ENCODE data around the gene EIF4E1B. TPM values are rescaled to one million over a fixed set of nuclear protein-coding genes. Genes with fewer than 3 reads are reported as not detected.
"Not testable (repeated sequence)": the region's sequence is repeated elsewhere in the genome, so short reads cannot be mapped to it uniquely, and the experiment has no call there.

The EIF4E1B gene, protein sequence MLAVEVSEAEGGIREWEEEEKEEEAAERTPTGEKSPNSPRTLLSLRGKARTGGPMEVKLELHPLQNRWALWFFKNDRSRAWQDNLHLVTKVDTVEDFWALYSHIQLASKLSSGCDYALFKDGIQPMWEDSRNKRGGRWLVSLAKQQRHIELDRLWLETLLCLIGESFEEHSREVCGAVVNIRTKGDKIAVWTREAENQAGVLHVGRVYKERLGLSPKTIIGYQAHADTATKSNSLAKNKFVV
- not detected in 2 replicates for total RNA-seq (2014; rRNA removed; shearing (Covaris generic))
- not detected in 2 replicates for polyA plus RNA-seq (2015; cell fraction: cytosol; rRNA removed)
- polyA plus RNA-seq (2015; cell fraction: nucleus; rRNA removed): not detected in 2 replicates

DNA sequence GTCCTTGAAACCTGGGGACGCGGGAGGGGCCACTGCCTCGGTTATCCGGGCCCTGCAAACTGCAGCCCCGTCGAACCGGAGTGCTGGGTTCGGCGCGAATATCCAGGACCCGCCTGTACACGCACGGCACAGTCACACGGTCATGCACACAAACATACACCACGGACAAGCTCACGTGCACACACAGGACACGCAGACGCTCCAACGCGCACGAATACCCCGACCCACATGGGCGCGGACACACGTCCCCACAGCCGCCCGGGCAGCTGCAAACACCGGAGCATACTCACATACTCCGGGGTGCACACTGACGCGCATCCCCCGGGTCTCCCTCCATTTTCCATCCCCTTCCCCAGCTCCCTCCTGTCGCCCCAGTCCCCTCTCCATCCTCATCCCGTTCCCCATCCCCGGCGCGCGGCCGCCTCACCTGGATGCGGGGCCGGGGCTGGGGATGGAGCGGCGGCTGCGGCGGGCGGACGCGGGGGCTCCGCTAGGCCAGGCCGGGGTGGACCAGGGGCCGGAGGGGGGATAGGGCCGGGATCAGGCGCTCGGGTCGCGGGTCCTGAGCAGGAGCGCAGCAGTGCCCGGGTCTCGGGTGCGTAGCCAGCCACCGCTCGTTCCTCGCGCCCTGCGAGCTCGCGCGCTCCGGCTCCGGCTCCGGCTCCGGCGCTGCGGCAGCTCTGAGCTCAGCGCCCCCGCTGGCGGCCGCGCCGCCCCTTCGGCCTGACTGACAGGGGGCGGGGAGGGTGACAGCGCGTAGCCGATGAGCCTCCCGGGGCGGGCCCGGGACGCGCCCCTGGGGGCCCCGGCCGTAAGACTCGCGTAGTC lies at the start of gene EIF4E1B, which contains the start of gene SNCB:
Gene EIF4E1B (plus strand): TSS at position 823 of the 828 bp plus-strand sequence. CDS start 12,113 bp downstream, outside the sequence.
Gene SNCB (minus strand): TSS at position 682 of the 828 bp plus-strand sequence. CDS start 880 bp downstream, outside the sequence.
- DNase-seq (ENCODE audit: low read depth): peak; percentile 15

DNA sequence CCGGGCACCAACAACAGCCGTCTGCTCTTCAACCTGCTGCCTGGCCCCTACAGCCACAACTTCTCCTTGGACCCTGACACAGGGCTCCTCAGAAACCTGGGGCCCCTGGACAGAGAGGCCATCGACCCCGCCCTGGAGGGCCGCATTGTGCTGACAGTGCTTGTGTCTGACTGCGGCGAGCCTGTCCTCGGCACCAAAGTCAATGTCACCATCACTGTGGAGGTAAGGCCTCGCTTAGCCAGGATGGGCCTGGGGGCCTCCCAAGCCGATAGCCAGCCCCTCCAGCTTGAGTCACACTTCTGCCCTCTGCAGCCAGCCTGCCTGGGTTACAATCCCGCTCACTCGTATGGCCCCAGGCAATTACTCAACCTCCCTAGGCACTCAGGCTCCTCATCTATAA lies 49.1 kb upstream of the EIF4E1B start:
- DNase-seq (ENCODE audit: low read depth): no peak

DNA sequence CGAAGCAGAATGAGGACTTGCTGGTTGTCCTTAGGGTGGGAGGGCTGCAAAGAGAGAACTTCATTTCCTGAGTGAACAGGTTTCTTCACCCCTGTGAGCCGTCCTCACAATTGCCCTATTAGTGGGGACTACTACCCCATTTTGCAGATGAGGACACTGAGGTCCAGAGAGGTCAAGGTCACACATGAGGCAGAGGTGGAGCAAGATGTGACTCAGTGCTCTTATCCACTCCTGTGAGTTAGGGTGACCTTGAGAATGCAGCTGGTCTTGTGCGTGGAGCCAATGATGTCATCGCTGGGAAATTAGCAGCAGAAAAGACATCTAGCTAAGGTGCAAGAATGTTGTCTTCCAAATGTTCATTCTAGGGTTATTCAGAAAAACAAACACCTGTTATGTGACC lies 47.4 kb upstream of the EIF4E1B start:
- DNase-seq (ENCODE audit: low read depth): no peak

DNA sequence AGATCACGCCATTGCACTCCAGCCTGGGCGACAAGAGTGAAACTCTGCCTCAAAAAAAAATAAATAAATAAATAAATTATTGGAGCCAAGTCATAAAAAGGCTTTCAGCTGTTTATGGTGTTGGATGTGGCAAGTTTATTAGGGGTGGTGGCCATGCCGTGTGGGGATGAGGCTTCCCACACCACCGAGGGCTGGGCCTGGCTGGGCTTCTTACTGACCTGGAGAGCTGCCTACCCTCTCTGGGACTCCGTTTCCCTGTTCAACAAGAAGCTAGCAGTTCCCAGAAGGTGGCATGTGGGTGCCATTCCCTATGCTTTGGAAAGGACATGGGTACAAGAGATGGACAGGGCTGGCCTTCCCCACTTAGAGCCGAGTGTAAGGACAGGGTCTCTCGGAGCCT lies 43.1 kb upstream of the EIF4E1B start:
- DNase-seq (ENCODE audit: low read depth): no peak

DNA sequence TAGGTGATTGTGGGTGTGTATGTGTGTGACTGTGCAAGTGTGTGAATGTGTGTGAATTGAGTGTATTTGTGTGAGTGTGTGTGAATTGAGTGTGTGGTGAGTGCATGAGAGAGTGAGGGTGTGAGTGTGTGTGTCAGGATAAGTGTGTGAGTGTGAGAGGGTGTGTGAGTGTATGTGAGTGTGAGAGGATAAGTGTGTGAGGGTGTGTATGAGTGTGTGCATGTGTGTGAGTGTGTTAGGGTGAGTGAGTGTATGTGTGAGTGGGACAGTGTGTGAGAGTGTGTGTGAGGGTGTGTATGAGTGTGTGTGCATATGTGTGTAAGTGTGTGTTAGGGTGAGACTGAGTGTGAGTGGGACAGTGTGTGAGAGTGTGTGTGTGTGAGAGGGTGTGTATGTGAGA lies 42.2 kb upstream of the EIF4E1B start:
- DNase-seq (ENCODE audit: low read depth): no peak

DNA sequence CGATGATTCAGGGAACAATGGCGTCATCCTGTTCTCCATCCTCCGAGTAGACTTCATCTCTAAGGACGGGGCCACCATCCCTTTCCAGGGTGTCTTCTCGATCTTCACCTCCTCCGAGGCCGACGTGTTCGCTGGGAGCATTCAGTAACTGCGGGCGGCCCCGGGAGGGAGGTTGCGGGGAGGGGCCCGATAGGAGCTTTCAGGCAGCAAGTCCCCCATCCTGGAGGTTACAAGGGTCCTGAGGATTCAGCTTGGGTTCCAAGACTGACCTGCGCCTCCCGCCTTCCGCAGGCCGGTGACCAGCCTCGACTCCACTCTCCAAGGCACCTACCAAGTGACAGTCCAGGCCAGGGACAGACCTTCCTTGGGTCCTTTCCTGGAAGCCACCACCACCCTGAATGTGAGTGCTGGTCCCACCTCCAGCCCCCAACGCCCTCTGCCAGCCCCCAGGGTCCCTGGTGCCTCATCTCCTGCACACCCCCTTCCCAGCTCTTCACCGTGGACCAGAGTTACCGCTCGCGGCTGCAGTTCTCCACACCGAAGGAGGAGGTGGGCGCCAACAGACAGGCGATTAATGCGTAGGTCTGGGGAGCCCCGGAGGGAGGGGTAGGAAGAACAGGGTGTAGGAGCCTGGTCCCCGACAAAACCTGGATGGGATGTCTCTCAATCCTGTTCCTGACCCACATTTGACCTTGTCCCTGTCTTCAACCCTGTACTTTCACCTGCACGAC lies 41.3 kb upstream of the EIF4E1B start:
- no peak for DNase-seq (ENCODE audit: low read depth)

DNA sequence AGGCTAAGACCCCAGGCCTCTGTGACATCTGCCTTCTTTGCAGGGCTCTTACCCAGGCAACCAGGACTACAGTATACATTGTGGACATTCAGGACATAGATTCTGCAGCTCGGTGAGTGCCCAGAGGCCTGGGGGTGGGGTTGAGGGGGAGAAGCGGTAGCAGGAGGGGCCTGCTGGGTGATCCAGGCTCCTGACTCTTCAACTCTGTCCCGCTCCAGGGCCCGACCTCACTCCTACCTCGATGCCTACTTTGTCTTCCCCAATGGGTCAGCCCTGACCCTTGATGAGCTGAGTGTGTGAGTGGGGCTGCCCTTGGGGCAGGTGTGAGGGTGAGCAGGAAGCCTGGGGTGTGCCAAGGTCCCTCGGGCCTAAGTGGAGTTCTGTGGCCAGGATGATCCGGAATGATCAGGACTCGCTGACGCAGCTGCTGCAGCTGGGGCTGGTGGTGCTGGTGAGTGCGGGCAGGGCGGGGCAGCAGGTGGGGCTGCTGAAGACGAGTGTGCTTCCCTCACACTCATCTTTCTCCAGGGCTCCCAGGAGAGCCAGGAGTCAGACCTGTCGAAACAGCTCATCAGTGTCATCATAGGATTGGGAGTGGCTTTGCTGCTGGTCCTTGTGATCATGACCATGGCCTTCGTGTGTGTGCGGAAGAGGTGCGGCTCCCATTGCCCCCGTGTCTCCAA lies 40.3 kb upstream of the EIF4E1B start:
- DNase-seq (ENCODE audit: low read depth): no peak

DNA sequence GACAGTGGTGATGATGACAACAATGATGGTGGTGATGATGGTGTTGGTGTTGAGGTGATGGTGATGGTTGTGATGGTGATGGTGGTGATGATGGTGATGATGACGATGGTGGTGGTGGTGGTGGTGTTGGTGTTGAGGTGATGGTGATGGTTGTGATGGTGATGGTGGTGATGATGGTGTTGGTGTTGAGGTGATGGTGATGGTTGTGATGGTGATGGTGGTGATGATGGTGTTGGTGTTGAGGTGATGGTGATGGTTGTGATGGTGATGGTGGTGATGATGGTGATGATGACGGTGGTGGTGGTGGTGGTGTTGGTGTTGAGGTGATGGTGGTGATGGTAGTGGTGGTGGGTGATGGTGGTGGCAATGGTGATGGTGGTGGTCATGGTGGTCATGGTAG lies 38.8 kb upstream of the EIF4E1B start:
- not testable (repeated sequence) for DNase-seq (ENCODE audit: low read depth)

DNA sequence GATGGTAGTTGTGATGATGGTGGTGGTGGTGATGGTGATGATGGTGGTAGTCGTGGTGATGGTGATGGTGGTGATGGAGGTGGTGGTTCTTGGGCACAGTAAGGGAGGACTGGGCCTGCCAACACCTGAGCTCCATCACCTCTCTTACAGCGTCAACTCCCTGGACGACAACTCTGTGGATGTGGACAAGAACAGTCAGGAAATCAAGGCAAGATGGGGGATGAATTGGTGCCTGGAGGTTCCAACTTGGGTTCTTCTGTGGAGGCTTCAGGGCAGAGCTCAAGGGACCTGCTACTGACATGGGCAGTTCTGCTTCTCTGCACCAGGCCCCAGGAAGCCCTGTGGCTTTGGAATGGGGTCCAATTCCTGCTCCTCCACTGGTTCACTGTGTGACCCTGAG lies 37.9 kb upstream of the EIF4E1B start:
- no peak for DNase-seq (ENCODE audit: low read depth)

DNA sequence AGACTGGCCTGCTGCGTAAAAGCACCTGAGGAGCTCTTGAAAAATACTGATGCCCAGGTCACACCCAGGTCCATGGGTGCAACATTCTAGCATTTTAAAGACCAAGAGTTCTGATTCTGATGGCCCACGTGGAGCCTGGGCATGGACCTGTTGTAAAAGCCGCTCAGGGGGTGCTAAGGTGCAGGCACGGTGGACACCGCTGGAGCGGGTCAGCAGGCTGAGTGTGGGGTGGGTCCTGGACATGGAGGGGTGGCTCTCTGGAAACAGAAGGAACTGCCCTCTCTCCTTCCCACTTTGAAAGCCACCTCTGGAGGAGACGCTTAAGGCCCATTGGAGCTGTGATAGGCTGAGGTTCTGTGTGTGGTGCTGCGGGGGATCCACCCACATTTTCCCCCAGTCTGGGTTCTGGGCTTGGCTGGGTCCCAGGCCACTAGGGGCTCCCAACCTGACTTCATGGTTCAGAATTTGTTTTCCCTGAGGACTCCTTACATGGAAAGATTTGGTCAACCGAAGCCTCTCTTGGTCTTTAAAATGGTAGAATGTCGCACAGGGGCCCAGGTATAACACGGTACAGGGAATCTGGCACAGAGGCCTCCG lies 37.1 kb upstream of the EIF4E1B start:
- DNase-seq (ENCODE audit: low read depth): no peak

DNA sequence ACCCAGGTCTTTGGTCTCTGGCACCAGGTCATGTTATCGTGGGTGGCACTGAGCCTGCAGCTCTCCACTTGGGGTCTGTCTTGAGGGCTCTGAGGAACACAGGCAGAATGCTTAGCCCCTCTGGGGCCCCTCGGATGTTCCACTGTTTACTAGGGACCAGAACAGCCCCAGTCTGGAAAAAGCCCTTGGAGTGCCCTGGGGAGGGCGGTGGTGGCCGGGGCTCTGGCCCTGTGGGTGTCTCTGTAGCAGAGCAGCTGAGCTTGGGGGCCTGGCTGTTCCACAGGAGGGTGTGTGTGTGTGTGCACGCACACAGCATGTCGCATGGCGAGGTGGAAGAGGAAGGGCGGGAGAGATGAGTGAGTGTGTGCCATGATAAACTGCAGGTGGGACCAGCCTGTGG lies 35.9 kb upstream of the EIF4E1B start:
- DNase-seq (ENCODE audit: low read depth): no peak

DNA sequence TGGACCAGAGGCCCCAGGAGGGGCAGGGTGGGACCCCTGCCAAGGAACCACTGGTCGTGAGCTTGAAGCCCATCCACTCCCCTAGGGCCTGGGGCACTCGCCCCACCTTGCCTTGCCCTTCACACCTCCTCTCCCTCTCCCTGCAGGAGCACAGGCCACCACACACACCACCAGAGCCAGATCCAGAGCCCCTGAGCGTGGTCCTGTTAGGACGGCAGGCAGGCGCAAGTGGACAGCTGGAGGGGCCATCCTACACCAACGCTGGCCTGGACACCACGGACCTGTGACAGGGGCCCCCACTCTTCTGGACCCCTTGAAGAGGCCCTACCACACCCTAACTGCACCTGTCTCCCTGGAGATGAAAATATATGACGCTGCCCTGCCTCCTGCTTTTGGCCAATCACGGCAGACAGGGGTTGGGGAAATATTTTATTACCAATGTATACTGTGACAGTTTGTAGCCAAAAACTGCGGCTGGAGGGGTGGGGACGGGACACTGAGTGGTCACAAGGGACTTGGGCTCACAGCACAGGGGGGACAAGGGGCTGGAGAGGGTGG lies 35.0 kb upstream of the EIF4E1B start:
- no peak for DNase-seq (ENCODE audit: low read depth)

DNA sequence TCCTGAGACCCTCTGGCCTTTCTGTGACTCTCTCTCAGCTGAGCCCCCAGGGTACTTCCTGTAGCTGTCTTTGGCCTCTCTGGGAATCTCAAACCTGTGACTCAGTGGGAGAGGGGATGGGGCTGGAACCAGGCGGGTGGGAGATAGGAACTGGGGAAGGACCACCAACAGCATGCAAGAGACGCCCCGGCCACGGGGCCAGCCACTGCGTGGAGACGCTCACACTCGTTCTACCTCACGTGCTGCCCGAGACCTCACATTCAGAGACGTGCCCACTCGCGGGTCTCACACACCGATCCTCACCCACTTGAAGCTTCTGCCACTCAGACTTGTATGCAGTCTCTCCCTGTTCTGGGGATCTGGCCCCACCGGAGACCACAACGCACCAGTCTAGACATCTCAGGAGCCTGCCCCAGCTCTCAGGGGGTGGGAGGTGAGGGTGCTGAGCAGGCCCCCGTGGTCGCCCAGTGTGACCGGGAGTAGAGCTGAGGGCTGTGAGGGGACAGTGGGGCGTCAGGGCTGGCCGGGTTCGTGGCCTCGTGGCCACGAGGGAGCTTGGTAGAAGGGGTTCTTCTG lies 34.3 kb upstream of the EIF4E1B start:
- no peak for DNase-seq (ENCODE audit: low read depth)

DNA sequence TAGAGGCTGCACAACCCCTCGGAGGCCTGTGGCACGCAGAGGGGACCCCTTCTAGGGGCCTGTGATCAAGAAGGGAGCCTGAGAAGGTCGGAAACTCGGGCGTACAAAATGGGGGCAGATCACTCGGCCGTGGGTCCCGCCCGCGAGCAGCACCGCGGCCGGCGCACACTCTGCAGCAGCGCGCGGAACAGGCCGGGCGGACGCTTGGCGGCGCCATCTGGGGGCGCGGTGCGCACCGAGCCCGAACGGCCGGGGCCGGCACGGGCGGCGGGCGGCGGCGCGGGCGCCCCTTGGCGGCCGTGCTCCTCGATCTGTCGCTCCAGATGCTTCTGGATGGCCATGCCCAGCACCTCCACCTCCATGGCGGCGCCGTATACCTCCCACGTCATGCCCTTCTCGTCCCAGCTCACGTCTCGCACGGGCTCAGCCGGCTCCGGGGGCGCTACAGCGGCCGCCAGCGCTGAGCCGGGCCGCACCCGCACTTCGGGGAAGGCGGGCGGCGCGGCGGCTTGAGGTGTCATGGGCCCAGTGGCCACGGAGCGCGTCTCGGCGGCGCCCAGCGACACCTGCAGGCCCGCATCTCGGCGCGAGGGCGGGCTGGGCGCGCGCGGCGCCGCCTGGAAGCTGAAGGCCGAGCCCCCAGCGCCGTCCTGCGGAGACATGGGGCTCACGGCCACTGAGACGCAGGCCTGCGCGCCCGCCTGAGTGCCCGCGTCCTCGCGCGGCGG lies 33.6 kb upstream of the EIF4E1B start:
- DNase-seq (ENCODE audit: low read depth): no peak

DNA sequence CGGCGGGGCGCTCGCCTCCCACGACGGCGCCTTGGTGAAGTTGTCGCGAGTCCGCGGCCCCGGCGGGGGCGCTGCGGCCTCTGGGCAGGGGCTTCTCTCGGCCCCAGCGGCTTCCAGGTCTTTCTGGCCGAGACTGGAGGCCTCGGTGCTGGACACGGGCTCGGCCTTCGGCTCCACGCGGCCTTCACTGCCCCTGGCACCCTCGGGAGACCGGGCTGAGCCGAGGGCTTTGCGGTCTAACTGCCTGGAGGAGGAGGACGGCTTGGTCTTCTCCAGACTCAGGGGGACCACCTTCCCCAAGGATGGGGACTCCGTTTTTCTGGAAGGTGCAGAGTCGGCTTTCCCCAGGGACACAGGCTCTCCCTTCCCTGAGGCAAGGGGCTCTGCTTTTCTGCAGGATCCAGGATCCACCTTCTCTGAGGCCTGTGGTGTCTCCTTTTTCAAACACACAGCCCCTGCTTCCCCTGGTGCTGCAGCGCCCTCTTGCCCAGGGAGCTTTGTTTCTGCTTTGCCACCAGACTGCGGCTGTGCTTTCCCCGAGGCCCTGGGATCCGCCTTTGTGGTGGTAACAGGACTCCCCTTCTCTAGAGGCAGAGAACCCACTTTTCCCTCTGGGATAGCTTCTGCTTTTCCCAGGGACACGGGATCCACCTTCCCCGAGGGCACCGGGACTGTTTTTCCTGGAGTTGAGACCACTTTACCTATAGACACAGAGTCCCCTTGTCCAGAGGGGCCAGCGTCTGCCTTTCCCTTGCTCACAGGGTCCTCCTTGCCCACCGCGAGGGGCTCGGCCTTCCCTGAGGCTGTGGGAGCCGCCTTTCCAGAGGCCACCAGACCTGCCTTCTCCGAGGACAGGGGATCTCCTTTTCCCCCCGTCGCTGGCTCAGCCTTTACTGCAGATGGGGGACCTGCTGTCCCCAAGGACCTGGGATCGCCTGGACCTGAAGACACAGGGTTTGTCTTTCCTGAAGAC lies 32.8 kb upstream of the EIF4E1B start:
- DNase-seq (ENCODE audit: low read depth): no peak

DNA sequence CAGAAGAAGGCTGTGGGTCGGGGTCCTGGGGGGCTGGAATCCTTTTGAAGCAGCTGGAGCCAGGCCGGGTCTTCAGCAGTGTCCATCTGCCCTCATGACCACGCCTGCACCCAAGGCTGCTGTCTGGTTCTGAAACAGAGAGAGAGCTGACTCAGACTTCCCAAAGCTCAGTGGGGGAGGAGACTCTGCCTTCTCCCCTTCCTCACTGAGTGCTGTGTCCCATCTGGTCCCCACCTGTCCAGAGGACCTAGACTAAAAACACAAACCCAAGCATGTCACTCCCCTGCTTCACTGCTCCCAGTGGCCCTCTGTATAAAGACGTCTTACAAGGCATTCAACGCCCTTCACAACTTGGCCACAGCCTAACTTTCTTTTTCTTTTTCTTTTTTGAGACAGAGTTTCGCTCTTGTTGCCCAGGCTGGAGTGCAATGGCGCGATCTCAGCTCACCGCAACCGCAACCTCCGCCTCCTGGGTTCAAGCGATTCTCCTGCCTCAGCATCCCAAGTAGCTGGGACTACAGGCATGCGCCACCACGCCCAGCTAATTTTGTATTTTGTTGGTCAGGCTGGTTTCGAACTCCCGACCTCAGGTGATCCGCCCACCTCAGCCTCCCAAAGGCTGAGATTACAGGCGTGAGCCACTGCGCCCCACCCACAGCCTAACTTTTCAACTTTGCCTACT lies 30.6 kb upstream of the EIF4E1B start:
- not testable (repeated sequence) for DNase-seq (ENCODE audit: low read depth)

DNA sequence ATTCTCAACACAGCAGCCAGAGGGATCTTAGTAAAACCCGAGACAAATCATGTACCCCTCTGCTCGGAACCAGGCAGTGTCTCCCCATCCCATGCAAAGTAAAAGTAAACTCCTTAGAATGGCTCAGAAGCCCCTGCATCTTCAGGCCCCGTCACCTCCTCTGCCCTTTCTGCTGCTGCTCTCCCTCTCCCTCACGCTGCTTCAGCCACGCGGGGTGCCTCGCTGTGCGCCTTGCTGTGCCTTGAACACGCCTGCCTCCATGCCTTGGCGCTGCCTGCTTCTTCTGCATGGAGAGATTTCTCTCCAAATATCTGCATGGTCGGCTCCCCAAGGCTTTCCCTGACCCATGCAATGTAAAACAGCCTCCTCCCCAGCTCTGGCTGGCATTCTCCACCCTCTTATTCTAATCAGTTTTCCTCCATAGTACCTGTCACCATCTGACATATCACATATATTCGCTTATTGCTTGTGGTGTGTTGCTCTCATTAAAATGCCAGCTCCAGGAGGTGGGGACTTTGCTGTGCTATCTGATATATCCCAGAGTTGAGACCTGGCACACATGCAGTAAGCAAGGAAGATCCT lies 28.5 kb upstream of the EIF4E1B start:
- no peak for DNase-seq (ENCODE audit: low read depth)

Measured in HT1080 (cell line).